ENCODE measurements around the gene ARL4A. TPM values are rescaled to one million over a fixed set of nuclear protein-coding genes. Genes with fewer than 3 reads are reported as not detected.

ARL4A gene
- total RNA-seq, 4 donors from 2014 or later = 98.1 to 116 (median 112) TPM

DNA sequence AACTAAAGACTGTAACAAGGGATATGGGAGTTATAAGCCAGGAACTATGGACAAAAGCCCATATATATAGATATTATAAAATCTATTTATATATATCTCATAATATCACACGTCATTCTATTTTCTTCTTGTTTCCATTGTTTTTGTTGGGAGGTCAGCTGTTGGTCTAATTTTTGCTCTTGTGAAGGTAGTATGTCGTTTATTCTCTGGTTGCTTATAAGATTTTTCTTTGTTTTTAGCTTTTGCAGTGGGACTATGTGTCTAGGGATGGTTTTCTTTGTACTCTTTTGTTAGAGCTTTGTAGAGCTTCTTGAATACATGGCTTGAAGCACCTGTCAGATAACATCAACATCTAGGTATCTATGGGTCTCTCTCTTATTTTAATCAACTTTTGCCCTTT is 14.0 kb downstream of the ARL4A start:
- WGBS = 81% methylated on average over 2 of the region's 2 CpGs
- H3K4me1 ChIP-seq = no peaks in the 10 kb centered on the region
- H3K36me3 ChIP-seq = no peaks in the 10 kb centered on the region
- no peak overlapping the region for H3K4me3 ChIP-seq
- H3K27ac ChIP-seq = no peak overlapping the region
- DNase-seq (ENCODE audit: low spot score in 2 of 2) = no peak
- TF ChIP-seq POLR2A (IDR thresholded peaks at IDR 0.05) (no peak), EP300 (IDR thresholded peaks at IDR 0.05) (no peak), POLR2AphosphoS5 (IDR thresholded peaks at IDR 0.05) (no peak)
- TF ChIP-seq, protein P1, sequence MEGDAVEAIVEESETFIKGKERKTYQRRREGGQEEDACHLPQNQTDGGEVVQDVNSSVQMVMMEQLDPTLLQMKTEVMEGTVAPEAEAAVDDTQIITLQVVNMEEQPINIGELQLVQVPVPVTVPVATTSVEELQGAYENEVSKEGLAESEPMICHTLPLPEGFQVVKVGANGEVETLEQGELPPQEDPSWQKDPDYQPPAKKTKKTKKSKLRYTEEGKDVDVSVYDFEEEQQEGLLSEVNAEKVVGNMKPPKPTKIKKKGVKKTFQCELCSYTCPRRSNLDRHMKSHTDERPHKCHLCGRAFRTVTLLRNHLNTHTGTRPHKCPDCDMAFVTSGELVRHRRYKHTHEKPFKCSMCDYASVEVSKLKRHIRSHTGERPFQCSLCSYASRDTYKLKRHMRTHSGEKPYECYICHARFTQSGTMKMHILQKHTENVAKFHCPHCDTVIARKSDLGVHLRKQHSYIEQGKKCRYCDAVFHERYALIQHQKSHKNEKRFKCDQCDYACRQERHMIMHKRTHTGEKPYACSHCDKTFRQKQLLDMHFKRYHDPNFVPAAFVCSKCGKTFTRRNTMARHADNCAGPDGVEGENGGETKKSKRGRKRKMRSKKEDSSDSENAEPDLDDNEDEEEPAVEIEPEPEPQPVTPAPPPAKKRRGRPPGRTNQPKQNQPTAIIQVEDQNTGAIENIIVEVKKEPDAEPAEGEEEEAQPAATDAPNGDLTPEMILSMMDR (IDR thresholded peaks at IDR 0.05) = no peak
- H3K9me3 ChIP-seq = peaks cover 3% of the 10 kb centered on the region
- no peaks in the 10 kb centered on the region for H3K27me3 ChIP-seq

DNA sequence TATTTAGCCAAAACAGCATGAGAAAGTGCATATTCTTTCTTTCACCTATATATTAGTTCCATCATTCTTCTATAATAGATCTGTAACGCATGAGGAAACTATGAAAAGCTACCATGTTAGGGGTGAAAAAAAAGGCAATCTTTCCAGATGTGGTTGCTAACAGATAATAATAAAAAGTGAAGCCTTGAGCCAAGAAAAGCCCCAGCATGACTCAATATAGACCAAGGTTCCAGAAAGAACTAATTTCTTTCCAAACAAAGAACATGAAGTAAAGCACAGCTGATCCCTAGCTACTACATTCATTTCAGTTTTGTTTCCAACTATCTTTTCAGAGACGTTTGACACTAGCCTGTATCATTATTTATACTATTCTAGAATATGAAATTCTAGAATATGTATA is 16.4 kb downstream of the ARL4A start:
- H3K27ac ChIP-seq = no peak overlapping the region
- no peaks in the 10 kb centered on the region for H3K27me3 ChIP-seq
- peaks cover 13% of the 10 kb centered on the region for H3K4me1 ChIP-seq
- DNase-seq (ENCODE audit: low spot score in 2 of 2) = no peak
- TF ChIP-seq, protein P1 (IDR thresholded peaks at IDR 0.05) = no peak
- no peaks in the 10 kb centered on the region for H3K36me3 ChIP-seq
- H3K4me3 ChIP-seq = no peak overlapping the region
- peaks cover 3% of the 10 kb centered on the region for H3K9me3 ChIP-seq
- WGBS = 57% methylated on average over 2 of the region's 2 CpGs

DNA sequence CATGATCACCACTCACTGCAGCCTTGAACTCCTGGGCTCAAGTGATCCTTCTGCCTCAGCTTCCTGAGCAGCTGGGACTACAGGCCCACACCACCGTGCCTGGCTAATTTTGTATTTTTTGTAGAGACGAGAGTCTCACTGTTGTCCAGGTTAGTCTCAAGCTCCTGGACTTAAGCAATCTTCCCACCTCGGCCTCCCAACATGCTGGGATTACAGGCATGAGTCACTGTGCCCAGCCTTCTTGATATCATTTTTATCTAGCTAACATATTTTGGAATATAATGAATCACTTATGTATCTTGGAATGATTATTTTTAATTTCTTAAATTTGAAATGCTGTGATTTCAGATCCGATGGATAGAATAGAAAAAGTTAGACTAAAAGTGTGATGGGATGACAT is 18.4 kb downstream of the ARL4A start:
- Histone ChIP-seq H3K27me3 (no peaks in the 10 kb centered on the region), H3K4me3 (no peak overlapping the region), H3K9me3 (peaks cover 3% of the 10 kb centered on the region), H3K36me3 (no peaks in the 10 kb centered on the region), H3K4me1 (peaks cover 28% of the 10 kb centered on the region), H3K27ac (no peak overlapping the region)
- DNase-seq (ENCODE audit: low spot score in 2 of 2) = no peak
- 71% methylated on average over 4 of the region's 4 CpGs for WGBS
- no peak for TF ChIP-seq EP300 (IDR thresholded peaks at IDR 0.05)
- no peak for TF ChIP-seq POLR2A (IDR thresholded peaks at IDR 0.05)
- TF ChIP-seq POLR2AphosphoS5 (IDR thresholded peaks at IDR 0.05) = no peak
- TF ChIP-seq, protein P1 (IDR thresholded peaks at IDR 0.05) = no peak

DNA sequence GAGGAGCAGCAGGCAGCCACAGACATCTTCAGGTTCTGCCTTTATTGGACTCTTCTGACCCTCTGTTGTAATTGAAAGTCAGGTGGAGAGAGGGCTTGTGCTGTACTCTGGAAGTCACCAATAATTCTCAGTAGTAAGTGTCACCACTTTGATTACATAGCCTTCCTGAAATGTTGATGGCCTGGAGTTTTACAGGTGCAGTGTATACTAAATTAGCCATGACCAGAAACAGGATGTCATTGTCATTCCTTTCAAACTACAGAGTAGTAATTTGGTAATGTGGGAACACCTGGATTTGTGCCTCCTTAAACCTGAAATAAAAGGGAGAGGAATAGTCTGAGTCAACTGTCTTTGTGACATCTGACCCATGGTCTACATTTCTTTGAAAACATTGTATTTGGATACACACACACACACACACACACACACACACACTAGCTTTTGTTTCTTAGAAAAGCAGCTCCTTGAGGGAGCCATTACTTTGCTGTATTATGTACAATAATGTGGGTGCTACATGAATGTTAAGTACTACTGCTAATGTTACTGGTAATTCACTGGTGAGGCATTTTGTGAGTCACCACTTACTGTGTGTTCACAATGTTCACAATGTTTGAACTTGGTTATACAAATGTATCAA is 19.6 kb downstream of the ARL4A start:
- no peak overlapping the region for H3K27ac ChIP-seq
- H3K36me3 ChIP-seq = no peaks in the 10 kb centered on the region
- DNase-seq (ENCODE audit: low spot score in 2 of 2) = no peak
- H3K4me1 ChIP-seq = peaks cover 28% of the 10 kb centered on the region
- no peaks in the 10 kb centered on the region for H3K27me3 ChIP-seq
- TF ChIP-seq, protein P1 (IDR thresholded peaks at IDR 0.05) = no peak
- TF ChIP-seq POLR2A (IDR thresholded peaks at IDR 0.05) = no peak
- H3K4me3 ChIP-seq = no peak overlapping the region
- peaks cover 3% of the 10 kb centered on the region for H3K9me3 ChIP-seq

- Histone ChIP-seq H3K4me3 (no peak overlapping the region), H3K9me3 (no peaks in the 10 kb centered on the region), H3K4me1 (peaks cover 35% of the 10 kb centered on the region), H3K36me3 (no peaks in the 10 kb centered on the region), H3K27ac (no peak overlapping the region), H3K27me3 (no peaks in the 10 kb centered on the region)
- TF ChIP-seq POLR2AphosphoS5 (IDR thresholded peaks at IDR 0.05) (no peak), EP300 (IDR thresholded peaks at IDR 0.05) (no peak), POLR2A (IDR thresholded peaks at IDR 0.05) (no peak)
- TF ChIP-seq, protein P1 (IDR thresholded peaks at IDR 0.05) = no peak
- DNase-seq (ENCODE audit: low spot score in 2 of 2) = no peak
Observed at GRCh38 chr7:12708314-12708713, 20.9 kb downstream of the ARL4A start.
